Spleen (tissue), 11 donors: ENCODE results near the gene NFIB. TPM values are rescaled to one million over a fixed set of nuclear protein-coding genes. Genes with fewer than 3 reads are reported as not detected.

Experiments used
- DNase-seq: peaks from one replicate; pipeline ENCODE4 v3.0.0-alpha.2; 2020
- H3K27ac ChIP-seq, 8 donors: fragments of 200-600 bp; sonication (generic) in 7 of 8; 1 replicate in 4 of 8; 2 replicates in 4 of 8; pipeline versions ENCODE4 v1.5.0 to v1.8.0; 2016 to 2021; ENCODE audit warnings: inconsistent platforms in 4 of 8, mild to moderate bottlenecking in 4 of 8, moderate library complexity in 1 of 8
- H3K27me3 ChIP-seq, 7 donors: fragments of 200-600 bp; sonication (generic) in 6 of 7; replicated peaks in 1 of 7; 1 replicate in 4 of 7; 2 replicates in 3 of 7; pipeline versions ENCODE4 v1.5.0 to v1.8.0; 2016 to 2021; ENCODE audit warnings: inconsistent platforms in 3 of 7, mild to moderate bottlenecking in 1 of 7
- H3K36me3 ChIP-seq, 6 donors: fragments of 200-600 bp; sonication (generic) in 5 of 6; 1 replicate in 4 of 6; 2 replicates in 2 of 6; pipeline versions ENCODE4 v1.5.0 to v1.8.0; 2016 to 2021; ENCODE audit warnings: inconsistent platforms in 2 of 6
- H3K4me1 ChIP-seq, 6 donors: fragments of 200-600 bp; sonication (generic) in 5 of 6; 1 replicate in 3 of 6; 2 replicates in 3 of 6; pipeline versions ENCODE4 v1.5.0 to v1.8.0; 2016 to 2021; ENCODE audit warnings: inconsistent platforms in 3 of 6
- H3K4me3 ChIP-seq, 8 donors: fragments of 200-600 bp; sonication (generic) in 7 of 8; 1 replicate in 4 of 8; 2 replicates in 4 of 8; pipeline versions ENCODE4 v1.5.0 to v1.8.0; 2016 to 2021; ENCODE audit warnings: inconsistent platforms in 4 of 8, mild to moderate bottlenecking in 4 of 8, moderate library complexity in 2 of 8
- H3K9me3 ChIP-seq, 8 donors: fragments of 200-600 bp; sonication (generic) in 7 of 8; 1 replicate in 4 of 8; 2 replicates in 4 of 8; pipeline versions ENCODE4 v1.5.0 to v1.8.0; 2016 to 2021; ENCODE audit warnings: inconsistent platforms in 4 of 8
- POLR2A ChIP-seq, 3 donors: fragments of 450-650 bp; IDR thresholded peaks; one replicate each; pipeline ENCODE4 v1.5.1; 2017; ENCODE audit warnings: antibody characterized with exemption in 3 of 3, mild to moderate bottlenecking in 1 of 3
- POLR2AphosphoS5 ChIP-seq, 3 donors: sonication (generic); formaldehyde crosslinking; IDR thresholded peaks; one replicate each; pipeline ENCODE4 v1.5.1; 2017; ENCODE audit warnings: antibody characterized with exemption in 3 of 3
- WGBS, 5 donors: extraction: QIAGEN DNeasy Blood & Tissue Kit in 3 of 5; methylation state at CpG; one replicate each; pipeline versions ENCODE4 v1.1.5 to v1.1.7; 2013 to 2018; 5-methylcytosine and 5-hydroxymethylcytosine counted together
- intact Hi-C: fragments of 100-400 bp; cut with DNase I; formaldehyde crosslinking; loops from one replicate; pipeline ENCODE4 v1.15.0; 2023; ENCODE audit warnings: low total_unique reads
- polyA plus RNA-seq, 3 donors: library from polyadenylated mRNA; stranded (reverse); fragments of 200-250 nt; gene quantifications; one replicate each; pipeline ENCODE4 v1.2.1, GENCODE V29; 2013
- total RNA-seq, 7 donors: library from RNA; depleted of rRNA in 3 of 7; stranded (reverse); fragments of >200 nt in 3 of 7; fragmentation: NEBNext Ultra II Directional in 4 of 7; extraction: Animal tissue kit (Norgen Biotek cat#: 25700) in 4 of 7; gene quantifications; one replicate each; pipeline versions ENCODE4 v1.1.0 to v1.2.1, GENCODE V29; 2016 to 2021
- TF ChIP-seq, protein P1 (sequence below), 11 experiments: fragments of 200-600 bp in 7 of 11; fragments of 450-650 bp in 4 of 11; sonication (generic) in 4 of 11; IDR thresholded peaks in 8 of 11; conservative IDR thresholded peaks in 3 of 11; 1 replicate in 7 of 11; 2 replicates in 4 of 11; pipeline versions ENCODE4 v1.4.0 to v1.8.0; 2016 to 2021; ENCODE audit warnings: antibody characterized with exemption in 11 of 11, inconsistent platforms in 4 of 11, mild to moderate bottlenecking in 1 of 11
- donor health status: healthy with polysubstance abuse.
- donor health status: DM: no; HTN: no; CAD: no; lungs with moderate emphysema.
- donor health status: DM: no; HTN: no; CAD: no.
- donor health status: Bipolar disorder and iron deficiency.
- donor health status: healthy.
- donor health status: DM: no; HTN: no; CAD: no.
- donor health status: DM: yes; HTN: yes; CAD: no.

NFIB gene
- total and polyA plus RNA-seq, 10 donors = 3.6 to 96.8 (median 48.4) TPM

- WGBS, 5 donors = 87 to 91% (median 89%) methylated on average over 15 of the region's 15 CpGs
- H3K27ac ChIP-seq = no peak overlapping the region
Observed at GRCh38 chr9:14061936-14062585, 251.9 kb downstream of the NFIB start.

DNA sequence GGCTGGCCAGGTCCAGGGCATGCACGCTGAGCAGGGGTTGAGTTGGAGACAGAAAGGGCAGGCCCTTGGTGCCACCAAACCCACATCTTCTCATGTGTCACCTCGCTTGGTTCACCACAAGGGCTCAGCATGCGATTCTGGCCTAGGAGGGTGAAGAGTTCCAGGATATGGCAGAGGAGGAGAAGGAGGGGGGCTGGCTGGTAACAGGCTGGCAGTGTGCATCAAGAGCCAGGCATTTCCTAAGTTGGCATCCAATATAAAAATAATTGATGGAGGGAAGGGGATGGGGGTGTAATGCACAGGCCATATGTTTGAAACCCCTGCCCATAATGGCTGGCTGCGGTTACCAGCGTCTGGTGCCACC lies 255.6 kb downstream of the NFIB start:
- TF ChIP-seq POLR2A (IDR thresholded peaks at IDR 0.05) (no peak), POLR2AphosphoS5 (IDR thresholded peaks at IDR 0.05) (no peak)
- TF ChIP-seq, protein P1, sequence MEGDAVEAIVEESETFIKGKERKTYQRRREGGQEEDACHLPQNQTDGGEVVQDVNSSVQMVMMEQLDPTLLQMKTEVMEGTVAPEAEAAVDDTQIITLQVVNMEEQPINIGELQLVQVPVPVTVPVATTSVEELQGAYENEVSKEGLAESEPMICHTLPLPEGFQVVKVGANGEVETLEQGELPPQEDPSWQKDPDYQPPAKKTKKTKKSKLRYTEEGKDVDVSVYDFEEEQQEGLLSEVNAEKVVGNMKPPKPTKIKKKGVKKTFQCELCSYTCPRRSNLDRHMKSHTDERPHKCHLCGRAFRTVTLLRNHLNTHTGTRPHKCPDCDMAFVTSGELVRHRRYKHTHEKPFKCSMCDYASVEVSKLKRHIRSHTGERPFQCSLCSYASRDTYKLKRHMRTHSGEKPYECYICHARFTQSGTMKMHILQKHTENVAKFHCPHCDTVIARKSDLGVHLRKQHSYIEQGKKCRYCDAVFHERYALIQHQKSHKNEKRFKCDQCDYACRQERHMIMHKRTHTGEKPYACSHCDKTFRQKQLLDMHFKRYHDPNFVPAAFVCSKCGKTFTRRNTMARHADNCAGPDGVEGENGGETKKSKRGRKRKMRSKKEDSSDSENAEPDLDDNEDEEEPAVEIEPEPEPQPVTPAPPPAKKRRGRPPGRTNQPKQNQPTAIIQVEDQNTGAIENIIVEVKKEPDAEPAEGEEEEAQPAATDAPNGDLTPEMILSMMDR (IDR thresholded peaks at IDR 0.05 in 8 of 11, conservative IDR thresholded peaks at IDR 0.05 in 3 of 11) = no peak
- Histone ChIP-seq H3K27ac (no peak overlapping the region), H3K4me3 (no peak overlapping the region), H3K9me3 (no peaks in the 10 kb centered on the region), H3K27me3 (no peaks in the 10 kb centered on the region), H3K4me1 (peaks cover 0 to 6% (median 0%) of the 10 kb centered on the region in 6 donors), H3K36me3 (no peaks in the 10 kb centered on the region)
- intact Hi-C loops = loop anchor here (10.0 kb wide), 1 partner anchor 284 kb away; no protein-coding TSS in a partner anchor
- DNase-seq = no peak
- WGBS, 5 donors = 79 to 84% (median 84%) methylated on average over 5 of the region's 5 CpGs

More at GRCh38 chr9:14061936-14062585, 251.9 kb downstream of the NFIB start:
- TF ChIP-seq, protein P1 (IDR thresholded peaks at IDR 0.05 in 8 of 11, conservative IDR thresholded peaks at IDR 0.05 in 3 of 11) = no peak
- TF ChIP-seq POLR2AphosphoS5 (IDR thresholded peaks at IDR 0.05) (no peak), POLR2A (IDR thresholded peaks at IDR 0.05) (no peak)
- Histone ChIP-seq H3K36me3 (no peaks in the 10 kb centered on the region), H3K27me3 (no peaks in the 10 kb centered on the region), H3K4me3 (no peak overlapping the region), H3K4me1 (no peaks in the 10 kb centered on the region), H3K9me3 (no peaks in the 10 kb centered on the region)
- no peak for DNase-seq
- intact Hi-C loops = no loop called here

DNA sequence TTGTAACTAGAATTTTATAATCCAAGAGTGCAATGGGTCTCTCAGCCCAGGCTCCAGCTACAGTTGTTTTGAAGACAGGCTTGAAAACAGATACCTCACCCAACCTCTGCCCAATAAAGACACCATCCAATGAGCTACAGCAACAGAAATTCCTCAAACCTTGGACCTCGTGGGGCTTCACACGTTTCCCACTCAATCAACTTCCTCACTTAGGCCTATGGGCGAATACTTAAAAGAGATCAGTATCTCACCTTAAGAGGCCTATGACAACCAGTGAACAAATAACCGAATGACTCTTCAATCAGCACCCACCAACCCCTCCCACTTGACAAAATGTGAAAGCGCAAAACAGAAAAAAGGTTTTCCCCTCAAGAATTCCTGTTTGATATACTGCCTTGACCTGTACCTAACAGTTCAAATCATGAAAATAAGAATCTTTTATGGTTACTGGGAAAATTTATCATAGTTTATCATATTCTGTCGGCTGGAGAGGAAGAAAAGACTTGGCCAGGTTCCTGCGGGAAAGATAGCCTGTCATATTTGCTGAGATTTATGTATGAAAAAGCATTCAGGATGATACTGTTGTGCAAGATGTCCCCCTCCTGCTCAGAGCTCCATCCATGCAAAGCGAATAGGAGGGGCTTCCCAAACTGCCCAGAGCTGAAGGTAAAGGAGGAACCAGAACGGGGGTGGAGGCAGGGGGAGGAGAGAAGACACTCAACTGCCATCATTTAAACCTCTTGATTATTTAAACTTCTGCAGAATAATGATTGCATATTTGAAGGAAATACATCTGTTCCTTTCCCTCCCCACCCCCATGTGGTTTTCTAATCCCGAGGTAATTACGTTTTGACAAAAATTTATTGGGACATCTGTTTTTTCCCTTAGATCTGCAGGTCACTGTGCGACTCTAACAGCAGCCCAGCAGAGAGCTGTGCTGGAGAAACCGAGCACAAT lies 256.3 kb downstream of the NFIB start:
- H3K4me3 ChIP-seq = no peak overlapping the region
- H3K36me3 ChIP-seq = no peaks in the 10 kb centered on the region
- H3K9me3 ChIP-seq = no peaks in the 10 kb centered on the region
- TF ChIP-seq POLR2AphosphoS5 (IDR thresholded peaks at IDR 0.05) = no peak
- no peak for TF ChIP-seq POLR2A (IDR thresholded peaks at IDR 0.05)
- TF ChIP-seq, protein P1 (IDR thresholded peaks at IDR 0.05 in 8 of 11, conservative IDR thresholded peaks at IDR 0.05 in 3 of 11) = no peak
- no peaks in the 10 kb centered on the region for H3K27me3 ChIP-seq
- H3K27ac ChIP-seq = no peak overlapping the region
- no peak for DNase-seq
- 49 to 70% (median 64%) methylated on average over 13 of the region's 13 CpGs for WGBS, 5 donors
- peaks cover 0 to 6% (median 0%) of the 10 kb centered on the region in 6 donors for H3K4me1 ChIP-seq
- intact Hi-C loops = loop anchor here (10.0 kb wide), 1 partner anchor 283 kb away; no protein-coding TSS in a partner anchor
